Measurements from ENCODE around the gene ZNF652. TPM values are rescaled to one million over a fixed set of nuclear protein-coding genes. Genes with fewer than 3 reads are reported as not detected.

The ZNF652 gene
- total and polyA plus RNA-seq, 2 experiments from 2014 or later, result 36.2 to 54.5 TPM

DNA sequence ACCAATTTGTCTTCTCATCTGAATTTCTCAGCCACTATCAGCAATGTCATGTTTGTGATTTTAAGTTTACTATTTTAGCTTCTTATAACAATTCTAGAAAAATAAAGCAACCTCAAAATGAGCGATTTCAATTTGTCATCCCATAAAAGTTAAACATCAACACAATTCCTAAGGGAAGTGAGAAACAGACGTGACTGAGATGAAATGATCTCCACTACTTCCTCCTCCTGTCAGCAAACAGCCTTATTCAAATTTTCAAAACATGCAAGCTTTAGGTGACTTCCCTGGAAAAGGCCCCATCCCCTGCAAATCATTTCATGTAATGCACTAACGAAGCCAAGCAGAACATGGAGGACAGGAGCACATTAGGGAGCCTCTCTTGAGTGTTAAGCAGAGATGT lies 64.9 kb downstream of the ZNF652 start (continued):
- TF ChIP-seq ZNF462 (CRISPR knock-in tag; IDR thresholded peaks at IDR 0.05) (no peak), ZNF331 (CRISPR knock-in tag; IDR thresholded peaks at IDR 0.05; ENCODE audit: low read depth) (no peak), STAT1 (IDR thresholded peaks at IDR 0.05; ENCODE audit: unreplicated experiment) (no peak), CREB1 (CRISPR knock-in tag; IDR thresholded peaks at IDR 0.05; ENCODE audit: low read depth) (no peak)
- TF ChIP-seq, protein P1, sequence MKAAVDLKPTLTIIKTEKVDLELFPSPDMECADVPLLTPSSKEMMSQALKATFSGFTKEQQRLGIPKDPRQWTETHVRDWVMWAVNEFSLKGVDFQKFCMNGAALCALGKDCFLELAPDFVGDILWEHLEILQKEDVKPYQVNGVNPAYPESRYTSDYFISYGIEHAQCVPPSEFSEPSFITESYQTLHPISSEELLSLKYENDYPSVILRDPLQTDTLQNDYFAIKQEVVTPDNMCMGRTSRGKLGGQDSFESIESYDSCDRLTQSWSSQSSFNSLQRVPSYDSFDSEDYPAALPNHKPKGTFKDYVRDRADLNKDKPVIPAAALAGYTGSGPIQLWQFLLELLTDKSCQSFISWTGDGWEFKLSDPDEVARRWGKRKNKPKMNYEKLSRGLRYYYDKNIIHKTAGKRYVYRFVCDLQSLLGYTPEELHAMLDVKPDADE (IDR thresholded peaks at IDR 0.05), result no peak

DNA sequence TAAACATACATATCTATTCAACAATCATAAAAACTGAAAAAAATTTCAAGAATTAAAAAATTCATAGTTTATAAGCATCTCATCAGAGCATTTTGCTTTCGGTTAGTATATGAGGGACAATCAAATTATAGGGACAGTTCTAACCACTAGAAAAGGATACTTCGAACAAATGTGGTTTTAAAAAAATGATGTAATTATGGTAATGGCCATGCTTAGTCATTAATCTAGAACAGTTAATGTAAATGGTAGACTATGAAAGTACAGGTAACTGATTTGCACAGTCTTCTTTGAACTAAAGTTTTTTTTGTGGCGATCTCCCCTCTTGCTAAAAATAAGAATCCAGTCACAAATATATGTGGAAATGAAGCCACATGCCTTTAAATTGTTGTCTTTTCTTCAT lies 67.9 kb downstream of the ZNF652 start:
- H3K9me2 ChIP-seq (ENCODE audit: insufficient read depth), result no peaks in the 10 kb centered on the region
- H3K9me3 Mint-ChIP-seq, result no peaks in the 10 kb centered on the region
- peaks cover 8% of the 10 kb centered on the region; the same call in 2 of the 3 replicates for H3K36me3 Mint-ChIP-seq (ENCODE audit: low read depth)
- H2AFZ ChIP-seq, result no peak overlapping the region
- H3K27me3 ChIP-seq (ENCODE audit: insufficient read depth), result no peaks in the 10 kb centered on the region
- no peaks in the 10 kb centered on the region for H3K4me1 ChIP-seq (ENCODE audit: insufficient read depth)
- H3K4me2 ChIP-seq, result no peak overlapping the region
- H3K27ac ChIP-seq (ENCODE audit: low read depth), result no peak overlapping the region
- 0 out of 2 replicates have a peak, but pooled peaks cover 2% of the 10 kb centered on the region for H4K20me1 ChIP-seq (replicated peaks; ENCODE audit: insufficient read depth)
- no peak overlapping the region for H3K4me3 Mint-ChIP-seq
- H3K27me3 Mint-ChIP-seq (ENCODE audit: insufficient read depth, low read depth, poor library complexity), result no peaks in the 10 kb centered on the region
- ATAC-seq (no peak), DNase-seq (ENCODE audit: low spot score) (no peak)
- no peaks in the 10 kb centered on the region for H3K79me2 ChIP-seq (replicated peaks; ENCODE audit: insufficient read depth)
- H3K36me3 ChIP-seq (ENCODE audit: insufficient read depth), result no peaks in the 10 kb centered on the region
- H3K4me1 Mint-ChIP-seq, result peaks cover 11% of the 10 kb centered on the region; the same call in 2 of the 3 replicates
- no peaks in the 10 kb centered on the region for H3F3A ChIP-seq (replicated peaks; ENCODE audit: low read depth)
- peak overlapping the region; percentile 60 for H3K27ac Mint-ChIP-seq
- no peak overlapping the region for H3K4me3 ChIP-seq
- TF ChIP-seq JUNB (IDR thresholded peaks at IDR 0.05; ENCODE audit: unreplicated experiment), result no peak
- TF ChIP-seq EZH2 (IDR thresholded peaks at IDR 0.05; ENCODE audit: low read depth, unreplicated experiment), result no peak
- TF ChIP-seq ZNF331 (CRISPR knock-in tag; IDR thresholded peaks at IDR 0.05; ENCODE audit: low read depth), result no peak
- TF ChIP-seq, protein P2, sequence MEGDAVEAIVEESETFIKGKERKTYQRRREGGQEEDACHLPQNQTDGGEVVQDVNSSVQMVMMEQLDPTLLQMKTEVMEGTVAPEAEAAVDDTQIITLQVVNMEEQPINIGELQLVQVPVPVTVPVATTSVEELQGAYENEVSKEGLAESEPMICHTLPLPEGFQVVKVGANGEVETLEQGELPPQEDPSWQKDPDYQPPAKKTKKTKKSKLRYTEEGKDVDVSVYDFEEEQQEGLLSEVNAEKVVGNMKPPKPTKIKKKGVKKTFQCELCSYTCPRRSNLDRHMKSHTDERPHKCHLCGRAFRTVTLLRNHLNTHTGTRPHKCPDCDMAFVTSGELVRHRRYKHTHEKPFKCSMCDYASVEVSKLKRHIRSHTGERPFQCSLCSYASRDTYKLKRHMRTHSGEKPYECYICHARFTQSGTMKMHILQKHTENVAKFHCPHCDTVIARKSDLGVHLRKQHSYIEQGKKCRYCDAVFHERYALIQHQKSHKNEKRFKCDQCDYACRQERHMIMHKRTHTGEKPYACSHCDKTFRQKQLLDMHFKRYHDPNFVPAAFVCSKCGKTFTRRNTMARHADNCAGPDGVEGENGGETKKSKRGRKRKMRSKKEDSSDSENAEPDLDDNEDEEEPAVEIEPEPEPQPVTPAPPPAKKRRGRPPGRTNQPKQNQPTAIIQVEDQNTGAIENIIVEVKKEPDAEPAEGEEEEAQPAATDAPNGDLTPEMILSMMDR (conservative IDR thresholded peaks at IDR 0.05; ENCODE audit: low read depth in 2 of 2), result no peak
- no peak for TF ChIP-seq CREB1 (CRISPR knock-in tag; IDR thresholded peaks at IDR 0.05; ENCODE audit: low read depth)
- TF ChIP-seq POLR2AphosphoS5 (IDR thresholded peaks at IDR 0.05; ENCODE audit: low read depth), result no peak

Data from GM23338 (cell line).